ENCODE data around the gene PMEPA1. TPM values are rescaled to one million over a fixed set of nuclear protein-coding genes. Genes with fewer than 3 reads are reported as not detected.

Gene PMEPA1
- total and polyA plus RNA-seq, 10 of the 15 experiments (the other 5 are each of a cell fraction or from before 2014, with no cell fraction given): 0.02 to 0.10 (median 0.04) TPM; not detected in 3

- H3K27ac ChIP-seq (ENCODE audit: control insufficient read depth, insufficient read depth): no peak overlapping the region
- no peak overlapping the region for H3K4me2 ChIP-seq (ENCODE audit: control insufficient read depth, insufficient read depth)
- CTCF ChIA-PET: no interaction called here
- ATAC-seq (no peak), DNase-seq (ENCODE audit: low read depth, low spot score) (no peak), FAIRE-seq (no peak)
- in situ Hi-C loops (cut with MboI) (loop anchor here (5.0 kb wide), 1 partner anchor 524 kb away; no protein-coding TSS in a partner anchor), intact Hi-C loops (cut with micrococcal nuclease; ENCODE audit: unreplicated experiment) (no loop called here)
- whole genome bisulfite sequencing (ENCODE audit: insufficient coverage, insufficient replicate concordance, low lambda C conversion rate, missing lambda C conversion rate): 8% methylated on average over 8 of the region's 8 CpGs
- H3K27me3 ChIP-seq (replicated peaks in 1 of 2; ENCODE audit: control insufficient read depth in 2 of 2, insufficient read depth in 2 of 2, low read length in 1 of 2): no peaks in the 10 kb centered on the region
- no peaks in the 10 kb centered on the region for H3K36me3 ChIP-seq (ENCODE audit: control insufficient read depth in 2 of 2, insufficient read depth in 2 of 2, low read length in 1 of 2)
- no peak overlapping the region for H3K4me3 ChIP-seq
- POLR2A ChIA-PET: no interaction called here
- BruUV-seq (replicated peaks): no TSS peak
- no peaks in the 10 kb centered on the region for H3K4me1 ChIP-seq (ENCODE audit: control insufficient read depth, insufficient read depth, low read length)
- H3K79me2 ChIP-seq (ENCODE audit: control insufficient read depth, insufficient read depth, low read length): no peaks in the 10 kb centered on the region
- no peak overlapping the region for H3K9ac ChIP-seq (ENCODE audit: control insufficient read depth, insufficient read depth, low read length)
- no peaks in the 10 kb centered on the region for H4K20me1 ChIP-seq (ENCODE audit: control insufficient read depth, insufficient read depth)
- TF ChIP-seq ZBED1 (IDR thresholded peaks at IDR 0.05; ENCODE audit: borderline replicate concordance): no peak
- TF ChIP-seq IRF4 (IDR thresholded peaks at IDR 0.05; ENCODE audit: low read depth, low read length): no peak
- TF ChIP-seq E2F8 (IDR thresholded peaks at IDR 0.05; ENCODE audit: low read depth, partially characterized antibody): no peak
- no peak for TF ChIP-seq POLR2AphosphoS2 (IDR thresholded peaks at IDR 0.05; ENCODE audit: low read depth, low read length)
- TF ChIP-seq PML (IDR thresholded peaks at IDR 0.05; ENCODE audit: low read length): no peak
- TF ChIP-seq MTA3 (IDR thresholded peaks at IDR 0.05; ENCODE audit: borderline replicate concordance, low read length): no peak
- no peak for TF ChIP-seq TBL1XR1 (IDR thresholded peaks at IDR 0.05; ENCODE audit: low read depth, low read length)
- no peak for TF ChIP-seq RUNX3 (IDR thresholded peaks at IDR 0.05; ENCODE audit: low read length)
- TF ChIP-seq IKZF1 (conservative IDR thresholded peaks at IDR 0.05): no peak
- TF ChIP-seq CREM (IDR thresholded peaks at IDR 0.05; ENCODE audit: low read depth): no peak
- no peak for TF ChIP-seq MYC (IDR thresholded peaks at IDR 0.05; ENCODE audit: insufficient read depth, insufficient read length, insufficient replicate concordance, low read length, severe bottlenecking)
- TF ChIP-seq RAD21 (IDR thresholded peaks at IDR 0.05; ENCODE audit: insufficient read depth, low read depth, low read length): no peak
- H3K9me3 ChIP-seq (replicated peaks; ENCODE audit: control insufficient read depth, insufficient read depth, low read length): no peaks in the 10 kb centered on the region
- SMC1A ChIA-PET (ENCODE audit: uncharacterized antibody, unreplicated experiment): interaction anchor here (1.0 kb wide), 1 partner anchor 18 kb away, joined by 4 read pairs; no protein-coding TSS in a partner anchor
- RAD21 ChIA-PET (ENCODE audit: unreplicated experiment): interaction anchor here (1.1 kb wide), 1 partner anchor 24 kb away, joined by 4 read pairs; no protein-coding TSS in a partner anchor
- no peak overlapping the region for H2AFZ ChIP-seq (ENCODE audit: control insufficient read depth, low read depth, low read length)
Measured at GRCh38 chr20:57658447-57658832, 51.4 kb downstream of the PMEPA1 start.
